Measurements from ENCODE around the gene MACROD1. TPM values are rescaled to one million over a fixed set of nuclear protein-coding genes. Genes with fewer than 3 reads are reported as not detected.

Gene MACROD1
- total and polyA plus RNA-seq, 2 donors (not counting 3 experiments of a cell fraction or from before 2014, with no cell fraction given) = 11.0 to 16.2 TPM

- no peaks in the 10 kb centered on the region for H3K27me3 ChIP-seq (ENCODE audit: control insufficient read depth in 2 of 2, insufficient read depth in 2 of 2, low read length in 2 of 2)
- no peaks in the 10 kb centered on the region for H3K9me3 ChIP-seq (replicated peaks; ENCODE audit: control insufficient read depth, insufficient read depth, low read length)
- no peaks in the 10 kb centered on the region for H4K20me1 ChIP-seq (replicated peaks; ENCODE audit: control insufficient read depth, extremely low read depth, insufficient read depth, low read length)
- TSS peak; percentile 55 for BruUV-seq (replicated peaks)
- ChIA-PET POLR2A (no interaction called here), CTCF (no interaction called here)
- FAIRE-seq (no peak), DNase-seq (ENCODE audit: low read depth, low spot score) (no peak)
- intact Hi-C loops (cut with micrococcal nuclease) (loop anchor here (1.0 kb wide), 1 partner anchor 13 kb away; the partner anchor contains the start of gene COX8A), dilution Hi-C loops (cut with MboI; ENCODE audit: extremely low pct_ligation_motif_present, low sequenced_read_pairs) (no loop called here)
- no peaks in the 10 kb centered on the region for H3K9me1 ChIP-seq (replicated peaks; ENCODE audit: control insufficient read depth, extremely low read depth, insufficient read depth, low read length)
- peaks cover 24% of the 10 kb centered on the region for H3K79me2 ChIP-seq (ENCODE audit: control insufficient read depth, insufficient read depth, low read length)
- H3K4me3 ChIP-seq (replicated peaks in 1 of 3; ENCODE audit: insufficient read depth in 1 of 3, low read depth in 1 of 3, low read length in 3 of 3) = peak overlapping the region; percentile 71 to 99 (median 72)
- peak overlapping the region; percentile 91 for H3K9ac ChIP-seq (replicated peaks; ENCODE audit: extremely low read depth, insufficient read depth, low read length)
- no peak overlapping the region for H2AFZ ChIP-seq (ENCODE audit: low read depth, low read length)
- peaks cover 7% of the 10 kb centered on the region for H3K4me1 ChIP-seq (ENCODE audit: control insufficient read depth, extremely low read depth, insufficient read depth, low read length)
- H3K27ac ChIP-seq (ENCODE audit: insufficient read depth, low read depth, low read length) = peak overlapping the region; percentile 48
- H3K36me3 ChIP-seq (ENCODE audit: control insufficient read depth in 2 of 2, extremely low read depth in 1 of 2, insufficient read depth in 2 of 2, low read length in 2 of 2) = peaks cover 0 to 14% of the 10 kb centered on the region in 2 experiments
- peak overlapping the region; percentile 84 for H3K4me2 ChIP-seq (ENCODE audit: insufficient read depth, low read length)
- TF ChIP-seq GATA2 (IDR thresholded peaks at IDR 0.05; ENCODE audit: insufficient read depth, insufficient read length, low read depth, low read length) (no peak), EZH2 (IDR thresholded peaks at IDR 0.05; ENCODE audit: borderline replicate concordance, low read depth, low read length, severe bottlenecking) (no peak), POLR2A (IDR thresholded peaks at IDR 0.05; ENCODE audit: low read depth, low read length) (no peak)
Measured at GRCh38 chr11:63986932-63987513, 178.9 kb downstream of the MACROD1 start.

DNA sequence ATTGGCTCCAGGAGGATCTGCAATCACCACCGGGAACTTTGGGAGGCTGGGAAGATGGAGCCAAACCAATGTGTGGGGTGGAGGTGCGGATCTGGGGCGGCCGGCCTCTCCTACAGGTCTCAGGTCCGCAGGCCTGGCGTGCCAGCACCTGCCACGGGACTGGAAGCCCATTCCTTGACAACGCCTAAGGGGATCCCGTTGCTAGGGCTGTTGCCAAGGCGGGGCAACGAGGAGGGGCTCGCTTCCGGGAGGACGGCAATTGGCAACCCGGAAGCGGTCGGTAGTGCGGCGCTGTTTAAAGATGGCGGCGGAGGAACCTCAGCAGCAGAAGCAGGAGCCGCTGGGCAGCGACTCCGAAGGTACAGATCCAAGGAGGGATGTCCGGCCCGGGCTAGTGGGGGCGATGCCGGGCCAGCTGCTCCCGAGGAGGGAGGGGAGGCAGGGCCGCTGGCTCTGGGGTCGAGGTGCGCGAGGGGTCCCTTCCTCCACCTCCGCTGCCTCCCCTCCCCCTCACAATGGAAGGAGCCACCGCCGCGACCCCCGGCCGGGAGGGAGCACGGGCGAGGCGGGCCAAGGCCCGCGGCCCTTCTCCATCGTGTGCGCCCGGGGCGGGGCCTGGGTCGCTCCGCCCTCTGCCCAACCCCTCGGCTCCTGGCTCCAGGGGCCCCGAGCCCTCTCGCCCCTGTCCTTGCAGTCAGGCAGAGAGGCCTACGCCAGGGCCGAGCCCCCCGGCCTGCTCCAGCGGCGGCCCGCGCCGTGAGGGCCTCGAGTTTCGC, 179.6 kb downstream of the MACROD1 start, which contains the start of gene OTUB1:
Gene OTUB1 (plus strand): TSS at position 283 of the 776 bp plus-strand sequence. CDS start 19 bp downstream, at position 302.
- dilution Hi-C loops (cut with MboI; ENCODE audit: extremely low pct_ligation_motif_present, low sequenced_read_pairs) = no loop called here
- peak; percentile 95 for FAIRE-seq

More for the DNA sequence above, 179.6 kb downstream of the MACROD1 start, which contains the start of gene OTUB1:
- Histone ChIP-seq H2AFZ (ENCODE audit: low read depth, low read length) (peak within 1 kb of the TSS; percentile 90), H3K4me2 (ENCODE audit: insufficient read depth, low read length) (peak within 1 kb of the TSS; percentile 84), H3K27me3 (ENCODE audit: control insufficient read depth in 2 of 2, insufficient read depth in 2 of 2, low read length in 2 of 2) (no peaks in the 10 kb centered on the region), H4K20me1 (replicated peaks; ENCODE audit: control insufficient read depth, extremely low read depth, insufficient read depth, low read length) (no peaks in the 10 kb centered on the region), H3K79me2 (ENCODE audit: control insufficient read depth, insufficient read depth, low read length) (peaks cover 24% of the 10 kb centered on the region), H3K4me3 (replicated peaks in 1 of 3; ENCODE audit: insufficient read depth in 1 of 3, low read depth in 1 of 3, low read length in 3 of 3) (peak within 1 kb of the TSS; percentile 71 to 99 (median 72)), H3K4me1 (ENCODE audit: control insufficient read depth, extremely low read depth, insufficient read depth, low read length) (peaks cover 7% of the 10 kb centered on the region), H3K9me1 (replicated peaks; ENCODE audit: control insufficient read depth, extremely low read depth, insufficient read depth, low read length) (no peaks in the 10 kb centered on the region), H3K9me3 (replicated peaks; ENCODE audit: control insufficient read depth, insufficient read depth, low read length) (no peaks in the 10 kb centered on the region), H3K36me3 (ENCODE audit: control insufficient read depth in 2 of 2, extremely low read depth in 1 of 2, insufficient read depth in 2 of 2, low read length in 2 of 2) (peaks cover 0 to 12% of the 10 kb centered on the region in 2 experiments), H3K27ac (ENCODE audit: insufficient read depth, low read depth, low read length) (peak within 1 kb of the TSS; percentile 48), H3K9ac (replicated peaks; ENCODE audit: extremely low read depth, insufficient read depth, low read length) (peak within 1 kb of the TSS; percentile 91)
- TF ChIP-seq FOS (IDR thresholded peaks at IDR 0.05; ENCODE audit: borderline replicate concordance, insufficient read depth, low read length) (no peak), POLR2AphosphoS5 (IDR thresholded peaks at IDR 0.05; ENCODE audit: insufficient read depth, low read depth, low read length) (peak; percentile 87), POLR2A (IDR thresholded peaks at IDR 0.05; ENCODE audit: low read depth, low read length) (peak; percentile 91), EZH2 (IDR thresholded peaks at IDR 0.05; ENCODE audit: borderline replicate concordance, low read depth, low read length, severe bottlenecking) (no peak), MYC (IDR thresholded peaks at IDR 0.05; ENCODE audit: low read depth, low read length) (no peak), GATA2 (IDR thresholded peaks at IDR 0.05; ENCODE audit: insufficient read depth, insufficient read length, low read depth, low read length) (no peak)
- TF ChIP-seq, protein P1, sequence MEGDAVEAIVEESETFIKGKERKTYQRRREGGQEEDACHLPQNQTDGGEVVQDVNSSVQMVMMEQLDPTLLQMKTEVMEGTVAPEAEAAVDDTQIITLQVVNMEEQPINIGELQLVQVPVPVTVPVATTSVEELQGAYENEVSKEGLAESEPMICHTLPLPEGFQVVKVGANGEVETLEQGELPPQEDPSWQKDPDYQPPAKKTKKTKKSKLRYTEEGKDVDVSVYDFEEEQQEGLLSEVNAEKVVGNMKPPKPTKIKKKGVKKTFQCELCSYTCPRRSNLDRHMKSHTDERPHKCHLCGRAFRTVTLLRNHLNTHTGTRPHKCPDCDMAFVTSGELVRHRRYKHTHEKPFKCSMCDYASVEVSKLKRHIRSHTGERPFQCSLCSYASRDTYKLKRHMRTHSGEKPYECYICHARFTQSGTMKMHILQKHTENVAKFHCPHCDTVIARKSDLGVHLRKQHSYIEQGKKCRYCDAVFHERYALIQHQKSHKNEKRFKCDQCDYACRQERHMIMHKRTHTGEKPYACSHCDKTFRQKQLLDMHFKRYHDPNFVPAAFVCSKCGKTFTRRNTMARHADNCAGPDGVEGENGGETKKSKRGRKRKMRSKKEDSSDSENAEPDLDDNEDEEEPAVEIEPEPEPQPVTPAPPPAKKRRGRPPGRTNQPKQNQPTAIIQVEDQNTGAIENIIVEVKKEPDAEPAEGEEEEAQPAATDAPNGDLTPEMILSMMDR (IDR thresholded peaks at IDR 0.05; ENCODE audit: extremely low read depth in 1 of 2, insufficient read depth in 1 of 2, low read depth in 1 of 2, low read length in 2 of 2) = no peak
- TF ChIP-seq, protein P2, sequence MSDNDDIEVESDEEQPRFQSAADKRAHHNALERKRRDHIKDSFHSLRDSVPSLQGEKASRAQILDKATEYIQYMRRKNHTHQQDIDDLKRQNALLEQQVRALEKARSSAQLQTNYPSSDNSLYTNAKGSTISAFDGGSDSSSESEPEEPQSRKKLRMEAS (IDR thresholded peaks at IDR 0.05; ENCODE audit: insufficient read depth, insufficient read length) = no peak
- BruUV-seq (replicated peaks) = no TSS peak
- peak; percentile 91 for DNase-seq (ENCODE audit: low read depth, low spot score)
- intact Hi-C loops (cut with micrococcal nuclease) = loop anchor here (1.0 kb wide), 1 partner anchor 12 kb away; the partner anchor contains the start of gene COX8A
- ChIA-PET CTCF (interaction anchor here (1.1 to 1.4 kb wide), 2 partner anchors 14 to 148 kb away, joined by 3 to 6 read pairs; no protein-coding TSS in a partner anchor), POLR2A (no interaction called here)

Measured in endothelial cell of umbilical vein (primary cell).